HG03060 (cell line): Measurements from ENCODE around the gene DCUN1D2.
"Not testable (repeated sequence)": the region's sequence is repeated elsewhere in the genome, so short reads cannot be mapped to it uniquely, and the experiment has no call there.

ENCODE experiments used
- ATAC-seq: cut with Tn5 transposase; IDR thresholded peaks from one replicate; pipeline ENCODE4 v1.9.1; 2021; ENCODE audit warnings: low read depth, moderate number of reproducible peaks; ENCODE audit not compliant: unreplicated experiment

The DCUN1D2 gene

GRCh38 chr13:113491982-113492381, 1.5 kb upstream of the DCUN1D2 start:
- no peak for ATAC-seq

GRCh38 chr13:113491418-113491883, 940 bp upstream of the DCUN1D2 start:
- no peak for ATAC-seq

GRCh38 chr13:113489549-113490495, 689 bp downstream of the DCUN1D2 start:
- ATAC-seq: no peak

GRCh38 chr13:113489171-113489548, 1.4 kb downstream of the DCUN1D2 start:
- ATAC-seq: no peak

GRCh38 chr13:113488283-113488682, 2.2 kb downstream of the DCUN1D2 start:
- no peak for ATAC-seq

- ATAC-seq: no peak
Observed at GRCh38 chr13:113486698-113487097, 3.8 kb downstream of the DCUN1D2 start.

- no peak for ATAC-seq
Observed at GRCh38 chr13:113485545-113485944, 5.0 kb downstream of the DCUN1D2 start.

- ATAC-seq: no peak
Observed at GRCh38 chr13:113483504-113484293, 6.8 kb downstream of the DCUN1D2 start.

GRCh38 chr13:113483081-113483480, 7.4 kb downstream of the DCUN1D2 start:
- ATAC-seq: no peak

GRCh38 chr13:113479179-113479578, 11.3 kb downstream of the DCUN1D2 start:
- no peak for ATAC-seq

GRCh38 chr13:113477724-113478123, 12.8 kb downstream of the DCUN1D2 start:
- no peak for ATAC-seq

GRCh38 chr13:113476811-113477210, 13.7 kb downstream of the DCUN1D2 start:
- no peak for ATAC-seq

GRCh38 chr13:113475911-113476310, 14.6 kb downstream of the DCUN1D2 start:
- ATAC-seq: no peak

GRCh38 chr13:113475280-113475679, 15.2 kb downstream of the DCUN1D2 start:
- no peak for ATAC-seq

GRCh38 chr13:113474179-113474578, 16.3 kb downstream of the DCUN1D2 start:
- no peak for ATAC-seq

GRCh38 chr13:113472355-113473025, 18.0 kb downstream of the DCUN1D2 start:
- no peak for ATAC-seq

- ATAC-seq: no peak
Observed at GRCh38 chr13:113471844-113472243, 18.7 kb downstream of the DCUN1D2 start.

GRCh38 chr13:113470635-113471163, 19.8 kb downstream of the DCUN1D2 start:
- ATAC-seq: not testable (repeated sequence)

GRCh38 chr13:113470073-113470472, 20.4 kb downstream of the DCUN1D2 start:
- ATAC-seq: no peak

- no peak for ATAC-seq
Observed at GRCh38 chr13:113469582-113469981, 20.9 kb downstream of the DCUN1D2 start.
